Stimulated activated naive B cell treated with anti-CD40 and anti-IgM and Interleukin-4, amounts not matched to agents 10 μg/mL and 1 μg/mL and 100 μg/mL, for 72 hours (primary cell): ENCODE data around the gene DYRK3.

Experiments used
- ATAC-seq, 2 donors: fragments of 150-1000 bp; cut with Tn5 transposase; replicated peaks; 2 replicates each; pipeline ENCODE4 v1.10.0; 2021; ENCODE audit warnings: moderate library complexity in 1 of 2
- DNase-seq: peaks from one replicate; pipeline ENCODE4 v3.0.0; 2021
- H3K27ac Mint-ChIP-seq: one replicate; pipeline ENCODE4 v1.8.0; 2022; ENCODE audit warnings: mild to moderate bottlenecking, mixed read lengths
- H3K27me3 Mint-ChIP-seq, 2 donors: one replicate each; pipeline ENCODE4 v1.8.0; 2022; ENCODE audit warnings: mixed read lengths in 2 of 2
- H3K36me3 Mint-ChIP-seq, 2 donors: one replicate each; pipeline ENCODE4 v1.8.0; 2022; ENCODE audit warnings: mixed read lengths in 2 of 2, mild to moderate bottlenecking in 1 of 2
- H3K4me1 Mint-ChIP-seq, 2 donors: one replicate each; pipeline ENCODE4 v1.8.0; 2022; ENCODE audit warnings: mixed read lengths in 2 of 2, mild to moderate bottlenecking in 1 of 2
- H3K4me3 Mint-ChIP-seq, 2 donors: one replicate each; pipeline ENCODE4 v1.8.0; 2022; ENCODE audit warnings: mild to moderate bottlenecking in 2 of 2, mixed read lengths in 2 of 2, moderate library complexity in 1 of 2
- H3K9me3 Mint-ChIP-seq, 2 donors: one replicate each; pipeline ENCODE4 v1.8.0; 2022; ENCODE audit warnings: mixed read lengths in 2 of 2, mild to moderate bottlenecking in 1 of 2

DYRK3 gene

GRCh38 chr1:206660136-206660535, 24.8 kb downstream of the DYRK3 start:
- Mint-ChIP-seq H3K4me3 (no peak overlapping the region), H3K9me3 (no peaks in the 10 kb centered on the region), H3K27me3 (peaks cover 35 to 66% of the 10 kb centered on the region in 2 donors), H3K36me3 (no peaks in the 10 kb centered on the region), H3K27ac (no peak overlapping the region), H3K4me1 (peaks cover 34 to 55% of the 10 kb centered on the region in 2 donors)
- ATAC-seq (no peak), DNase-seq (no peak)

- Mint-ChIP-seq H3K36me3 (no peaks in the 10 kb centered on the region), H3K4me3 (no peak overlapping the region), H3K27ac (no peak overlapping the region), H3K4me1 (peaks cover 34 to 59% of the 10 kb centered on the region in 2 donors), H3K9me3 (no peaks in the 10 kb centered on the region), H3K27me3 (peaks cover 36 to 70% of the 10 kb centered on the region in 2 donors)
- DNase-seq (no peak), ATAC-seq (no peak)
Observed at GRCh38 chr1:206661161-206661820, 26.0 kb downstream of the DYRK3 start.

- Mint-ChIP-seq H3K27me3 (peaks cover 28 to 60% of the 10 kb centered on the region in 2 donors), H3K9me3 (no peaks in the 10 kb centered on the region), H3K4me3 (no peak overlapping the region), H3K27ac (no peak overlapping the region), H3K36me3 (no peaks in the 10 kb centered on the region), H3K4me1 (peaks cover 31 to 57% of the 10 kb centered on the region in 2 donors)
- DNase-seq (no peak), ATAC-seq (no peak)
Observed at GRCh38 chr1:206662396-206663092, 27.2 kb downstream of the DYRK3 start.

- ATAC-seq (no peak), DNase-seq (no peak)
- Mint-ChIP-seq H3K4me3 (peak overlapping the region in 1 of 2 donors; percentile 72), H3K9me3 (no peaks in the 10 kb centered on the region), H3K27ac (no peak overlapping the region), H3K27me3 (peaks cover 32 to 60% of the 10 kb centered on the region in 2 donors), H3K4me1 (peaks cover 27 to 54% of the 10 kb centered on the region in 2 donors), H3K36me3 (no peaks in the 10 kb centered on the region)
Observed at GRCh38 chr1:206663362-206663761, 28.0 kb downstream of the DYRK3 start.

GRCh38 chr1:206663832-206664652, 28.7 kb downstream of the DYRK3 start:
- H3K9me3 Mint-ChIP-seq = no peaks in the 10 kb centered on the region
- peak overlapping the region; percentile 62 to 72 for H3K4me3 Mint-ChIP-seq
- peaks cover 30 to 58% of the 10 kb centered on the region in 2 donors for H3K27me3 Mint-ChIP-seq
- ATAC-seq (peak; percentile 84 to 86), DNase-seq (peak; percentile 41)
- H3K27ac Mint-ChIP-seq = no peak overlapping the region
- H3K36me3 Mint-ChIP-seq = no peaks in the 10 kb centered on the region
- H3K4me1 Mint-ChIP-seq = peaks cover 24 to 51% of the 10 kb centered on the region in 2 donors

DNA sequence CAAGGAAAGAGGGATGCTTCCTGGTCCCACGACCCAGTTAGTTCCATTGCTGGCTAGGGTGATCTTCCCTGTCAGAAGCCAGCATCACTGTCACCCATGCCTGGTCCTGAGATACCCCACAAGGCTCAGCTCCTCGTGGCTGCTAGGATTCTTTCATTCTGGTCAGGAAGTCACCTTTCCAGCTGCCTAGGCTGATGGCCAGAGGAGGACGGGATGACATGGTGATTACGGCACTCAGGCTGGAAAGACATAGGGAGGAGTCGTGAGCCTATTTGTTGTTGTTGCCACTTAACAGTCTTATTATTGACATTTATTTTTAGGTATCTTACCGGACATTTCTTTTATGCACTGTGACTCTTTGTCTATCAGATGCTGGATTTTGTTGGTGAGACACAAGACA, 29.4 kb downstream of the DYRK3 start:
- no peak for ATAC-seq
- no peak for DNase-seq
- Mint-ChIP-seq H3K4me3 (no peak overlapping the region), H3K36me3 (no peaks in the 10 kb centered on the region), H3K27me3 (peaks cover 30 to 54% of the 10 kb centered on the region in 2 donors), H3K4me1 (peaks cover 23 to 48% of the 10 kb centered on the region in 2 donors), H3K27ac (no peak overlapping the region), H3K9me3 (no peaks in the 10 kb centered on the region)

GRCh38 chr1:206666031-206666561, 30.8 kb downstream of the DYRK3 start:
- peak overlapping the region; percentile 20 for H3K27ac Mint-ChIP-seq
- peaks cover 24 to 44% of the 10 kb centered on the region in 2 donors for H3K4me1 Mint-ChIP-seq

GRCh38 chr1:206666954-206667665, 31.8 kb downstream of the DYRK3 start:
- Mint-ChIP-seq H3K9me3 (no peaks in the 10 kb centered on the region), H3K36me3 (no peaks in the 10 kb centered on the region), H3K27ac (no peak overlapping the region), H3K4me3 (no peak overlapping the region), H3K4me1 (peaks cover 24 to 44% of the 10 kb centered on the region in 2 donors), H3K27me3 (peaks cover 37 to 53% of the 10 kb centered on the region in 2 donors)
- no peak for DNase-seq
- ATAC-seq = no peak

More at GRCh38 chr1:206666031-206666561, 30.8 kb downstream of the DYRK3 start:
- H3K27me3 Mint-ChIP-seq = peaks cover 37 to 56% of the 10 kb centered on the region in 2 donors
- no peak overlapping the region for H3K4me3 Mint-ChIP-seq
- ATAC-seq = no peak
- H3K9me3 Mint-ChIP-seq = no peaks in the 10 kb centered on the region
- H3K36me3 Mint-ChIP-seq = no peaks in the 10 kb centered on the region
- DNase-seq = no peak

DNA sequence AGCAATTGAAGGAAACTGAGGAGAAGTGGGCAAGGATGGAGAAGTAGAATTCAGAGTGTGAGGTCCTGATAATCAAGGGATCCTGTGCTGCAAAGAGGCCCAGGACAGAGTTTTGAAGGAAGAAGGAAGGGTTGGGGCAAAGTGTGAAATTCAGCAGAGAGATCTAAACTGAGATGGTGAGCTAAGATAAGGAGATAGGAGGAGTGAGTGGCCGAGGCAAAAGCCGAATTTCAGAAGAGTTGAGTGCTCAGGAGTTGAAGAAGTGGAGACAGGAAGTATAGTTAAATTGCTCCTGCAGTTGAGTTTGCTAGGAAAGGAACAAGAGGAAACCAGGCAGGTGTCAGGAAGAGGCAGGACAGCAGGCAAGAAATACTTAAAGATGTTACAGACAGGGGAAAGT, 33.0 kb downstream of the DYRK3 start:
- H3K36me3 Mint-ChIP-seq = no peaks in the 10 kb centered on the region
- ATAC-seq = no peak
- DNase-seq = no peak
- peaks cover 31 to 42% of the 10 kb centered on the region in 2 donors for H3K27me3 Mint-ChIP-seq
- no peak overlapping the region for H3K27ac Mint-ChIP-seq
- H3K4me1 Mint-ChIP-seq = peaks cover 20 to 33% of the 10 kb centered on the region in 2 donors
- no peaks in the 10 kb centered on the region for H3K9me3 Mint-ChIP-seq
- H3K4me3 Mint-ChIP-seq = no peak overlapping the region

DNA sequence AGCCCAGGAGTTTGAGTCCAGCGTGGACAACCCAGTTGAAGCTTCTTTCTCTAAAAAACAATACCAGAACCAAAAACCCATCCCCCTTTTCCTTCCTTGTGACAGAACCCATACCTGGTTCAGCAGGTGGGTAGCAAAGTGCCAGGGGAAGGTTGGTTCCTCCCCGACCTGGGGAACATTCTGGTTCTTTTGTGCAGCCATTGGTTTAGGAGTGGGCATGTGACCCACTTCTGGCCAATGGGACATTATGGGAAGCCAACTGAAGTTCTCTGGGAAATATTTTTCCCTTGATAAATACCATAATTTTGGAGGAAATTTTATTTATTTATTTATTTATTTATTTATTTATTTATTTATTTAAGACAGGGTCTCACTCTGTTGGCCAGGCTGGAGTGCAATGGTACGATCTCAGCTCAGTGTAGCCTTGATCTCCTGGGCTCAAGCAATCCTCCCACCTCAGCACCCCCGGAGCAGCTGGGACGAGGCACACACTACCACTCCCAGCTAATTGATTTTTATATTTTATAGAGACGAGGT, 33.6 kb downstream of the DYRK3 start:
- H3K27me3 Mint-ChIP-seq = peaks cover 27 to 36% of the 10 kb centered on the region in 2 donors
- peaks cover 17 to 27% of the 10 kb centered on the region in 2 donors for H3K4me1 Mint-ChIP-seq
- DNase-seq (no peak), ATAC-seq (no peak)
- H3K36me3 Mint-ChIP-seq = no peaks in the 10 kb centered on the region
- no peak overlapping the region for H3K27ac Mint-ChIP-seq
- no peak overlapping the region for H3K4me3 Mint-ChIP-seq
- H3K9me3 Mint-ChIP-seq = no peaks in the 10 kb centered on the region

GRCh38 chr1:206672011-206672688, 36.8 kb downstream of the DYRK3 start:
- H3K27ac Mint-ChIP-seq = no peak overlapping the region
- DNase-seq (no peak), ATAC-seq (peak in 1 of 2 donors; percentile 54)
- peaks cover 15 to 24% of the 10 kb centered on the region in 2 donors for H3K4me1 Mint-ChIP-seq
- no peak overlapping the region for H3K4me3 Mint-ChIP-seq
- no peaks in the 10 kb centered on the region for H3K9me3 Mint-ChIP-seq
- H3K27me3 Mint-ChIP-seq = peaks cover 36 to 43% of the 10 kb centered on the region in 2 donors
- H3K36me3 Mint-ChIP-seq = no peaks in the 10 kb centered on the region

DNA sequence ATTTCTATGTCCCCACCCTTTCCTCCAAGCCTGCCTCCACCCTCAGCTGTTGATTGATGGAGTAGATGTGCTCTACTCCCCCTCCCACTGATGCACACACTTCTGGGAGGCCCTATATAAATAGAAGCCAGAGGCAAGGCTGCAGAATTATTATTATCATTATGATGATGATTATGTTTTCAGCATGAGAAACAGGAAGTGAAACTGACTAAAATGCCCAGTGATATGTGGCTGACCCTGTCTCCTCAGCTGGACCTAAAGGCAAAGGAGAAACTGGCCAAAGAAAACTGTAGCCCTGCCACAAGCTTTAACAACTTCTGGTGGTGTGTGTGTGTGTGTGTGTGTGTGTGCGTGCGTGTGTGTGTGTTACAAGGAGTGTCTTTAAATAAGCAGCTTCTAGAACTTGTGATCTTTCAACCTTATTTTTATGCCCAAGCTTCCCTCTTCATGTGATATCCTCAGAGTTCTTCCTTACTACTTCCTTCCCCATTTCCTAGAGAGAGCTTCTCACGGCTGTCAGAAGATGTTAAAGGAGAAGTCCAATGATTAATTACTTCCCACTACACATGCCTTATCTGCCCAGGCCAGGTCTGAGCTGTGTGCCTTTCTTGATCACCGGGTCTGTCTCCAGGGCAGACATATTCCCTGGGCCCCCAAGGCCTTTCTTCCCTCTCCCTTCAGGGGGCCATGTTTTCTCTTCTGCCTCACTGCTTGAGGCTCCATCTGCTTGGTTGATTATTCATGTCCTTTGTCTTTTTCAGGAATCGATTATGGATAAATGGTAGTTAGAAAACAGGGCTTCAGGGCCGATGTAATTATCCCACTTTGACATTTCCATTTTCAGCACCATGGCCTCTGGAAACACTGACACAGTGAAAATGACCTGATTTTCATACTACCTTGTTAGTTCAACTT, 37.8 kb downstream of the DYRK3 start:
- Mint-ChIP-seq H3K4me1 (peaks cover 15 to 25% of the 10 kb centered on the region in 2 donors), H3K4me3 (no peak overlapping the region), H3K36me3 (no peaks in the 10 kb centered on the region), H3K9me3 (no peaks in the 10 kb centered on the region), H3K27me3 (peaks cover 30 to 42% of the 10 kb centered on the region in 2 donors), H3K27ac (no peak overlapping the region)
- DNase-seq (no peak), ATAC-seq (peak; percentile 72 to 76)
